ENCODE data around the gene RUBCNL. TPM values are rescaled to one million over a fixed set of nuclear protein-coding genes. Genes with fewer than 3 reads are reported as not detected.

Gene RUBCNL
- total RNA-seq, 1 donor from 2014 or later, result 168 TPM

DNA sequence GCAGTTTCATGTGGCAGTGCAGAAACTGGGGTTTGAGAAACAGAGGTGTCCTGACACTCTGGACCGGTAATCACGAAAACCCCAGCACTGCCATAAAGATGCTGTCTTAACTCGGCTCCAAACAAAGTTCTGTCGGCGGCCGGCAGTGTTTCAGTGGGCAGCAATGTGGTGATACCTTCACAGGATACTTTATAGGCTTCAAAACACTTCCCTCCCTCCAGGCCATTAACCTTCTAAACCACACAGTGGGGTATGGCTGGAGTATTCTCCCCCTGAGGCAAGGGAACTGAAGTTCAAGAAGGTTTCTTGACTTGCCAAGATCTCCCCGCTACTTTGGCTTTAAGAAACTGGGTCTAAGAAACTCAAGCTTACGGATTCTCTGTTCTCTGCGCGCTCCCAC lies 1.1 kb downstream of the RUBCNL start:
- H3K27me3 Mint-ChIP-seq, result no peaks in the 10 kb centered on the region
- peaks cover 44% of the 10 kb centered on the region for H3K36me3 Mint-ChIP-seq (ENCODE audit: low read depth)
- DNase-seq (no peak), ATAC-seq (ENCODE audit: low read depth) (no peak)
- intact Hi-C loops (cut with micrococcal nuclease), result loop anchor here (2.0 to 5.0 kb wide), 2 partner anchors 71 to 169 kb away; no protein-coding TSS in a partner anchor
- peak overlapping the region; percentile 95 for H3K4me3 Mint-ChIP-seq
- H3K27ac Mint-ChIP-seq, result peak overlapping the region; percentile 93
- TF ChIP-seq, protein P1, sequence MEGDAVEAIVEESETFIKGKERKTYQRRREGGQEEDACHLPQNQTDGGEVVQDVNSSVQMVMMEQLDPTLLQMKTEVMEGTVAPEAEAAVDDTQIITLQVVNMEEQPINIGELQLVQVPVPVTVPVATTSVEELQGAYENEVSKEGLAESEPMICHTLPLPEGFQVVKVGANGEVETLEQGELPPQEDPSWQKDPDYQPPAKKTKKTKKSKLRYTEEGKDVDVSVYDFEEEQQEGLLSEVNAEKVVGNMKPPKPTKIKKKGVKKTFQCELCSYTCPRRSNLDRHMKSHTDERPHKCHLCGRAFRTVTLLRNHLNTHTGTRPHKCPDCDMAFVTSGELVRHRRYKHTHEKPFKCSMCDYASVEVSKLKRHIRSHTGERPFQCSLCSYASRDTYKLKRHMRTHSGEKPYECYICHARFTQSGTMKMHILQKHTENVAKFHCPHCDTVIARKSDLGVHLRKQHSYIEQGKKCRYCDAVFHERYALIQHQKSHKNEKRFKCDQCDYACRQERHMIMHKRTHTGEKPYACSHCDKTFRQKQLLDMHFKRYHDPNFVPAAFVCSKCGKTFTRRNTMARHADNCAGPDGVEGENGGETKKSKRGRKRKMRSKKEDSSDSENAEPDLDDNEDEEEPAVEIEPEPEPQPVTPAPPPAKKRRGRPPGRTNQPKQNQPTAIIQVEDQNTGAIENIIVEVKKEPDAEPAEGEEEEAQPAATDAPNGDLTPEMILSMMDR (IDR thresholded peaks at IDR 0.05), result no peak
- H3K4me1 Mint-ChIP-seq, result peaks cover 72% of the 10 kb centered on the region
- no peaks in the 10 kb centered on the region for H3K9me3 Mint-ChIP-seq
- ChIA-PET CTCF (interaction anchor here (1.7 to 6.7 kb wide), 2 partner anchors 13 to 40 kb away, joined by 5 to 70 read pairs; no protein-coding TSS in a partner anchor), POLR2A (interaction anchor here (0.9 to 4.9 kb wide), 6 partner anchors 8 to 38 kb away, joined by 3 to 95 read pairs (median 34); no protein-coding TSS in a partner anchor)

DNA sequence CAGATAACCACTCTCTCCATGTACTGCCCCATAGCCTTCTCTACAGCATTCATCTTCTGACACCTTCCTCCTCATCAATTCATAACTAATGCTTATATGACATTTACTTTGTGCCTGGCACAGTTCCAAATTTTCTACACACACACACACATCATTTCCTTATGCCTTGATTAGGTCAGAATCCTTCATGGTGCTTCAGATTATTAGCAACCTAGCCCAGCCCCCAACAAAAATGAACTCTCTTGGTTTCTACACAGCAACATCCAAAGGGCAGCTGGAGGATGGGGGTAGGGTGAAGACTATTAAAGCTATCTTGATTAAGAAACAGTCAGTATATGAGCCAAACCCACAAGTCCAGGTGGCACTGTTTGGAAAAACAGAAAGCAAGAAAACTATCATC lies 3.7 kb downstream of the RUBCNL start:
- H3K27ac Mint-ChIP-seq, result peak overlapping the region; percentile 93
- TF ChIP-seq, protein P1 (IDR thresholded peaks at IDR 0.05), result no peak
- no peaks in the 10 kb centered on the region for H3K27me3 Mint-ChIP-seq
- intact Hi-C loops (cut with micrococcal nuclease), result loop anchor here (2.0 to 5.0 kb wide), 4 partner anchors 201 to 1919 kb away; partner anchors contain the start of genes LCP1, RB1 and TPT1
- no peaks in the 10 kb centered on the region for H3K9me3 Mint-ChIP-seq
- H3K4me1 Mint-ChIP-seq, result peaks cover 75% of the 10 kb centered on the region
- peaks cover 53% of the 10 kb centered on the region for H3K36me3 Mint-ChIP-seq (ENCODE audit: low read depth)
- DNase-seq, result no peak
- peak; percentile 2 for ATAC-seq (ENCODE audit: low read depth)
- POLR2A ChIA-PET, result interaction anchor here (2.6 kb wide), 1 partner anchor 11 kb away, joined by 80 read pairs; no protein-coding TSS in a partner anchor
- CTCF ChIA-PET, result interaction anchor here (1.0 kb wide), 1 partner anchor 8 kb away, joined by 3 read pairs; no protein-coding TSS in a partner anchor
- H3K4me3 Mint-ChIP-seq, result peak overlapping the region; percentile 59

DNA sequence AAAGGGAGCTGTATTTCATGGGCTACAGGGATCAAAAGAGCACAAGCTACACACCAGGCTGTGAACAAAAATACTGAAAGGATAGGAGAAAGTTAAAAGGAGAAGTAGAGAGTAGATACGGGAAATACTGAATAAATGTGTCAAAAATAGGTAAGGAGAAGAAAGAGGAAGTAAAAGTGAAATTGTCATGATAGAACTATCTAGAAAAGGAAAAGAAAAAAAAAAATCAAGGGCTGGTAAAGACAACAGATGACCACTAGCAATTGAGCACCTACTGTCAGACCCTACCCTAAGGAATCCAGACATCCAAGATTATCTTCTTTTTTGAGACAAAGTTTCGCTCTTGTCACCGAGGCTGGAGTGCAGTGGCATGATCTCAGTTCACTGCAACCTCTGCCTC lies 4.8 kb downstream of the RUBCNL start:
- Mint-ChIP-seq H3K4me3 (peak overlapping the region; percentile 72), H3K27ac (peak overlapping the region; percentile 93)
- intact Hi-C loops (cut with micrococcal nuclease), result loop anchor here (2.0 to 5.0 kb wide), 4 partner anchors 199 to 1920 kb away; partner anchors contain the start of genes LCP1, RB1 and TPT1

DNA sequence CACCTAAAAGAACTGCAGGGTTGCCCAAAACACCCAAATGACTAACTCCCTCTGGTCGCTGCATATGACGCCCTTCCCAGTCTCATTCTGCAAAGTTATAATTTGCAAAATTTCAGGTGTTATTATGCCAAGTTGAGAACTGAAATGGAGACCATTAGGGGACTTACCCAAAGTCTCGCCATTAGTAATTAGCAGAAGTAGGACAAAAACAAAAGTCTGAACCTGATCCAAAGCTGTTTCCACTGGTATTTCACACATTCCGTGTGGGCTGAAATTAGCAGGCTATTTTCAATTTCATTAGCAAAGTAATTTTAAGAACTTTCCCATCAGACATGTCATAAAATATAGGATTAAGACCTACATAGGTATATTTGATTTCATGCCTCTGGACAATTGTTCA lies 6.8 kb downstream of the RUBCNL start:
- DNase-seq (no peak), ATAC-seq (ENCODE audit: low read depth) (peak; percentile 11)
- CTCF ChIA-PET, result interaction anchor here (1.4 to 2.1 kb wide), 2 partner anchors 10 kb away, joined by 4 to 5 read pairs; no protein-coding TSS in a partner anchor
- POLR2A ChIA-PET, result interaction anchor here (0.5 to 4.8 kb wide), 9 partner anchors 7 to 198 kb away, joined by 3 to 48 read pairs (median 5); partner anchors contain the start of genes LCP1 and RUBCNL
- Mint-ChIP-seq H3K4me3 (peak overlapping the region; percentile 63), H3K27ac (peak overlapping the region; percentile 93), H3K4me1 (peaks cover 92% of the 10 kb centered on the region), H3K27me3 (no peaks in the 10 kb centered on the region), H3K9me3 (no peaks in the 10 kb centered on the region), H3K36me3 (ENCODE audit: low read depth) (peaks cover 57% of the 10 kb centered on the region)
- intact Hi-C loops (cut with micrococcal nuclease), result loop anchor here (5.0 kb wide), 3 partner anchors 217 to 1922 kb away; partner anchors contain the start of genes RB1 and TPT1
- TF ChIP-seq, protein P1 (IDR thresholded peaks at IDR 0.05), result no peak

More for the DNA sequence above, 4.8 kb downstream of the RUBCNL start:
- TF ChIP-seq, protein P1 (IDR thresholded peaks at IDR 0.05), result no peak
- Mint-ChIP-seq H3K36me3 (ENCODE audit: low read depth) (peaks cover 59% of the 10 kb centered on the region), H3K9me3 (no peaks in the 10 kb centered on the region), H3K27me3 (no peaks in the 10 kb centered on the region), H3K4me1 (peaks cover 75% of the 10 kb centered on the region)
- DNase-seq (no peak), ATAC-seq (ENCODE audit: low read depth) (peak; percentile 42)
- POLR2A ChIA-PET, result interaction anchor here (0.6 to 4.8 kb wide), 7 partner anchors 7 to 271 kb away, joined by 3 to 48 read pairs (median 3); partner anchors contain the start of gene LCP1
- CTCF ChIA-PET, result no interaction called here

DNA sequence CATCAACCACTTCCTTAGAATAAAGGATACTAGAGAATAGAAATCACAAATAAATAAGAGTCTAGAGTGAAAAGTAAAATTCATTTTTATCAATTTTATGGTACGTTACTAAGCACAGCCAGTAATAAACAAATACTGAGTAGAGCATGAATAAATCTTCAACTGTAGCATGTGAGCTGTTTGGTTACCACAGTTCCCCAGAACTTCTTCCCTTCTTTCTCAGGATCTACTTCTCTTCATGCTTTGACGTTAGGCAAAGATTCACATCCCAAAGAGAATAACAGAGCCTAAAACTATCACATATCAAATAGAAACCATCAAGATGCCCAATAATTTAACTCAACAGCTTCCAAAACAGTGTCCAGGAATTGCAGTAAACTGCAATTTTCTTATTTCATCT lies 7.4 kb downstream of the RUBCNL start:
- peak overlapping the region; percentile 93 for H3K27ac Mint-ChIP-seq
- peaks cover 56% of the 10 kb centered on the region for H3K36me3 Mint-ChIP-seq (ENCODE audit: low read depth)
- ChIA-PET POLR2A (interaction anchor here (0.6 to 4.8 kb wide), 8 partner anchors 7 to 198 kb away, joined by 3 to 48 read pairs (median 6); partner anchors contain the start of genes LCP1 and RUBCNL), CTCF (interaction anchor here (2.1 kb wide), 1 partner anchor 9 kb away, joined by 5 read pairs; no protein-coding TSS in a partner anchor)
- ATAC-seq (ENCODE audit: low read depth) (no peak), DNase-seq (no peak)
- intact Hi-C loops (cut with micrococcal nuclease), result loop anchor here (5.0 to 10.0 kb wide), 5 partner anchors 218 to 1923 kb away; partner anchors contain the start of genes RB1, TPT1 and TSC22D1
- H3K4me3 Mint-ChIP-seq, result peak overlapping the region; percentile 63
- no peaks in the 10 kb centered on the region for H3K9me3 Mint-ChIP-seq
- TF ChIP-seq, protein P1 (IDR thresholded peaks at IDR 0.05), result no peak
- peaks cover 93% of the 10 kb centered on the region for H3K4me1 Mint-ChIP-seq
- no peaks in the 10 kb centered on the region for H3K27me3 Mint-ChIP-seq

All from activated B cell treated with CpG ODN at 0.5 μM for 24 hours (primary cell).